Upper lobe of right lung (tissue), 1 donor: Measurements from ENCODE around the gene ZBTB7A. TPM values are rescaled to one million over a fixed set of nuclear protein-coding genes. Genes with fewer than 3 reads are reported as not detected.

Experiments used
- ATAC-seq: fragments of 200-7000 bp; cut with Tn5 transposase; one replicate; pipeline ENCODE4 v1.9.1; 2020; ENCODE audit warnings: mild to moderate bottlenecking, moderate library complexity
- DNase-seq: peaks from one replicate; pipeline ENCODE4 v3.0.0-alpha.2; 2020
- H3K27ac ChIP-seq: fragments of 200-600 bp; one replicate; pipeline ENCODE4 v1.8.0; 2022
- H3K27me3 ChIP-seq: fragments of 200-600 bp; one replicate; pipeline ENCODE4 v1.8.0; 2022; ENCODE audit warnings: mild to moderate bottlenecking
- H3K36me3 ChIP-seq: fragments of 200-600 bp; one replicate; pipeline ENCODE4 v1.8.0; 2022
- H3K4me1 ChIP-seq: fragments of 200-600 bp; one replicate; pipeline ENCODE4 v1.8.0; 2022
- H3K4me3 ChIP-seq: fragments of 200-600 bp; one replicate; pipeline ENCODE4 v1.8.0; 2022; ENCODE audit warnings: mild to moderate bottlenecking
- H3K9me3 ChIP-seq: fragments of 200-600 bp; one replicate; pipeline ENCODE4 v1.8.0; 2022
- intact Hi-C: fragments of 100-400 bp; cut with DNase I; formaldehyde crosslinking; loops from one replicate; pipeline ENCODE4 v1.11.0; 2022
- total RNA-seq: library from RNA; stranded (reverse); fragmentation: NEBNext Ultra II Directional; extraction: Animal tissue kit (Norgen Biotek cat#: 25700); gene quantifications from one replicate; pipeline ENCODE4 v1.2.1, GENCODE V29; 2021
- TF ChIP-seq, protein P1 (sequence below): fragments of 200-600 bp; IDR thresholded peaks from one replicate; pipeline ENCODE4 v1.8.0; 2022; ENCODE audit warnings: antibody characterized with exemption
- donor health status: DM: no; HTN: yes; CAD: no; lungs with severe emphysema.

Gene ZBTB7A
- total RNA-seq, 1 donor from 2014 or later: 54.3 TPM

- TF ChIP-seq, protein P1, sequence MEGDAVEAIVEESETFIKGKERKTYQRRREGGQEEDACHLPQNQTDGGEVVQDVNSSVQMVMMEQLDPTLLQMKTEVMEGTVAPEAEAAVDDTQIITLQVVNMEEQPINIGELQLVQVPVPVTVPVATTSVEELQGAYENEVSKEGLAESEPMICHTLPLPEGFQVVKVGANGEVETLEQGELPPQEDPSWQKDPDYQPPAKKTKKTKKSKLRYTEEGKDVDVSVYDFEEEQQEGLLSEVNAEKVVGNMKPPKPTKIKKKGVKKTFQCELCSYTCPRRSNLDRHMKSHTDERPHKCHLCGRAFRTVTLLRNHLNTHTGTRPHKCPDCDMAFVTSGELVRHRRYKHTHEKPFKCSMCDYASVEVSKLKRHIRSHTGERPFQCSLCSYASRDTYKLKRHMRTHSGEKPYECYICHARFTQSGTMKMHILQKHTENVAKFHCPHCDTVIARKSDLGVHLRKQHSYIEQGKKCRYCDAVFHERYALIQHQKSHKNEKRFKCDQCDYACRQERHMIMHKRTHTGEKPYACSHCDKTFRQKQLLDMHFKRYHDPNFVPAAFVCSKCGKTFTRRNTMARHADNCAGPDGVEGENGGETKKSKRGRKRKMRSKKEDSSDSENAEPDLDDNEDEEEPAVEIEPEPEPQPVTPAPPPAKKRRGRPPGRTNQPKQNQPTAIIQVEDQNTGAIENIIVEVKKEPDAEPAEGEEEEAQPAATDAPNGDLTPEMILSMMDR: no peak
- ATAC-seq (no peak), DNase-seq (no peak)
- no peak overlapping the region for H3K4me3 ChIP-seq
- no peaks in the 10 kb centered on the region for H3K9me3 ChIP-seq
- H3K36me3 ChIP-seq: peaks cover 28% of the 10 kb centered on the region
- no peak overlapping the region for H3K27ac ChIP-seq
- intact Hi-C loops: no loop called here
- H3K27me3 ChIP-seq: no peaks in the 10 kb centered on the region
- H3K4me1 ChIP-seq: no peaks in the 10 kb centered on the region
These were observed 35.3 kb downstream of the ZBTB7A start for GRCh38 chr19:4031420-4031819.

DNA sequence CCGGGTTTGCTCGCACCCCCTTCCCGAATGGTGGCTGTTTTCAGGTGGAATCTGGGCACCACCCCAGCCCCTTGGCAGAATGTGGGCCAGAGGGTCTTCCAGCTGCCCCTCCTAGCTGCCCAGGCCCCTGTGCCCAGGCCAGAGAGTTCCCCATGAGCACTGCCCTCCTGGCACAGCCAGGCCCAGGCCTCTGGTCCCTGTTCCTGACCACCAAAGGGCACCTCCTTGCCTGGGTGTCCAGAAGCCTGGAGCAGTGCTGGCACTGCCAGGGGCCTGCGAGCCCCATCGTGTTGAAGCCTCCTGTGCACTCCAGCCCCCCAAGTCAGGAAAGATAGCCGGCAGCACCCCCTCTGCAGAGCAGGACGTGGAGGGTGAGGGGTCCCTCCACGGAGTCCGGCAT is 35.7 kb downstream of the ZBTB7A start:
- DNase-seq (no peak), ATAC-seq (no peak)
- intact Hi-C loops: no loop called here
- Histone ChIP-seq H3K36me3 (peaks cover 32% of the 10 kb centered on the region), H3K27me3 (no peaks in the 10 kb centered on the region), H3K9me3 (no peaks in the 10 kb centered on the region), H3K27ac (no peak overlapping the region), H3K4me1 (no peaks in the 10 kb centered on the region), H3K4me3 (no peak overlapping the region)
- TF ChIP-seq, protein P1: no peak

DNA sequence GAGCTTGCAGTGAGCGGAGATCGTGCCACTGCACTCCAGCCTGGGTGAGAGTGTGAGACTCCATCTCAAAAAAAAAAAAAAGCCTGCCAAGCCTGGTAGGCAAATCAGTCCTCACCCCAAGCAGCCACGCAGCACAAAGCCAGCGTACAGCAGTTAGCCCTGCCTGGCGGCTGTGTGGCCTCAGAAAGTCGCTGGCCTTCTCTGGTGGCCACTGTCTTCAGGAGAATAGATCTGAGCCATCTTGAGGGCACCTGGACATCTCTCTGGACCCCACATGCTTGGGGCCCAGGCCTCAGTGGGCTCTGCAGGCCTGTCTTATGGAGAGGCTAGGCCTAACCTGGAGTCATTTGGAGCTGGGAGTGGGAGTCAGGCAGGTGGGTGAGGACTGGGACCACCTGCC is 36.1 kb downstream of the ZBTB7A start:
- ATAC-seq (no peak), DNase-seq (peak; percentile 58)
- H3K9me3 ChIP-seq: no peaks in the 10 kb centered on the region
- H3K36me3 ChIP-seq: peaks cover 35% of the 10 kb centered on the region
- intact Hi-C loops: no loop called here
- H3K27me3 ChIP-seq: no peaks in the 10 kb centered on the region
- H3K4me3 ChIP-seq: no peak overlapping the region
- TF ChIP-seq, protein P1: no peak
- no peaks in the 10 kb centered on the region for H3K4me1 ChIP-seq
- H3K27ac ChIP-seq: no peak overlapping the region

DNA sequence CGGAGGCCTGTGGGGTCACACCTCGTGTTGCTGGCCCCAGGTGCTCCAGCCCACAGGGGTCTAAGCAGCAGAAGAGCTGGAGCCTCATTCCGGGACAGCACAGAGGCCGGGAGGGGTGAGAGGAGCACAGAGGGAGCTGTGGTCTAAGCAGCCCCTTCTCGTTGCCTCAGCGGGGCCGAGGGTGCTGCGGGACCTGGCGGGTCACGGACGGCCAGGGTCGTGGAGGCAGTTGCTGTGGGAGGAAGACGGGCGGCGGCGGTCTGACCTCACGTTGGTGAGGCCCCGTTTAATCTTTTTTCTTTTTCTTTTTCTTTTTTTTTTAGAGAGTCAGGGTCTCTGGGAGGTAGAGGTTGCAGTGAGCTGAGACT is 37.5 kb downstream of the ZBTB7A start:
- ATAC-seq: no peak
- intact Hi-C loops: no loop called here
- TF ChIP-seq, protein P1: no peak
- Histone ChIP-seq H3K36me3 (peaks cover 40% of the 10 kb centered on the region), H3K9me3 (no peaks in the 10 kb centered on the region), H3K4me1 (no peaks in the 10 kb centered on the region), H3K4me3 (no peak overlapping the region), H3K27ac (no peak overlapping the region), H3K27me3 (no peaks in the 10 kb centered on the region)
- no peak for DNase-seq

- peak; percentile 63 for DNase-seq
- Histone ChIP-seq H3K27ac (no peak overlapping the region), H3K4me3 (no peak overlapping the region), H3K9me3 (no peaks in the 10 kb centered on the region), H3K27me3 (no peaks in the 10 kb centered on the region), H3K36me3 (peaks cover 34% of the 10 kb centered on the region), H3K4me1 (no peaks in the 10 kb centered on the region)
- intact Hi-C loops: no loop called here
- TF ChIP-seq, protein P1: no peak
- ATAC-seq: no peak
These were observed 38.1 kb downstream of the ZBTB7A start for GRCh38 chr19:4028334-4029246.
